GM19455 (cell line): ENCODE data around the gene S100A14.

Experiments used
- ATAC-seq: cut with Tn5 transposase; IDR thresholded peaks from one replicate; pipeline ENCODE4 v1.9.1; 2021; ENCODE audit not compliant: unreplicated experiment

The S100A14 gene

GRCh38 chr1:153566414-153567371 lies 49.4 kb downstream of the S100A14 start:
- no peak for ATAC-seq

GRCh38 chr1:153565529-153566374 lies 50.4 kb downstream of the S100A14 start, which contains the start of gene S100A2:
S100A2 (minus strand) TSS chr1:153565844; CDS start chr1:153563877, 1,967 bp downstream.
- no peak for ATAC-seq
